HFF-Myc (cell line): ENCODE data around the gene WDR5.
"Not testable (repeated sequence)": the region's sequence is repeated elsewhere in the genome, so short reads cannot be mapped to it uniquely, and the experiment has no call there.

Source experiments
- DNase-seq: peaks from one replicate; pipeline ENCODE4 v3.0.0-alpha.2; 2011; ENCODE audit warnings: low read depth; ENCODE audit errors: extremely low read depth
- H3K4me3 ChIP-seq: replicated peaks from 2 replicates; pipeline ENCODE4 v1.5.1; 2011; ENCODE audit warnings: low read depth, mild to moderate bottlenecking, control low read depth, low read length
- TF ChIP-seq, protein P1 (sequence below): IDR thresholded peaks from 2 replicates; pipeline ENCODE4 v1.5.1; 2012; ENCODE audit warnings: mild to moderate bottlenecking, low read depth, low read length, control low read depth; ENCODE audit errors: missing control alignments

The WDR5 gene

DNA sequence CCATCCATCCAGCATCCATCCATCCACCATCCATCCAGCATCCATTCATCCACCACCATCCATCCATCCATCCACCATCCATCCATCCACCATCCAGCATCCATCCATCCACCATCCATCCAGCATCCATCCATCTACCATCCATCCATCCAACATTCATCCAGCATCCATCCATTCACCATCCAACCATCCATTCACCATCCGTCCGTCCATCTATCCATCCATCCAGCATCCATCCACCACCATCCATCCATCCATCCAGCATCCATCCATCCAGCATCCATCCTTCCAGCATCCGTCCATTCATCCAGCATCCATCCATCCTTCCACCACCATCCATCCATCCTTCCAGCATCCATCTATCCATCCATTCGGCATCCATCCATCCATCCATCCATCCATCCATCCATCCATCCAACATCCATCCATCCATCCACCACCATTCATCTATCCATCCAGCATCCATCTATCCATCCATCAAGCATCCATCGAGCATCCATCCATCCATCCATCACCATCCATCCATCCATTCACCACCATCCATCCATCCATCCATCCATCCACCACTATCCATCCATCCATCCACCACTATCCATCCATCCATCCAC, 32.4 kb upstream of the WDR5 start:
- DNase-seq = no peak
- TF ChIP-seq, protein P1, sequence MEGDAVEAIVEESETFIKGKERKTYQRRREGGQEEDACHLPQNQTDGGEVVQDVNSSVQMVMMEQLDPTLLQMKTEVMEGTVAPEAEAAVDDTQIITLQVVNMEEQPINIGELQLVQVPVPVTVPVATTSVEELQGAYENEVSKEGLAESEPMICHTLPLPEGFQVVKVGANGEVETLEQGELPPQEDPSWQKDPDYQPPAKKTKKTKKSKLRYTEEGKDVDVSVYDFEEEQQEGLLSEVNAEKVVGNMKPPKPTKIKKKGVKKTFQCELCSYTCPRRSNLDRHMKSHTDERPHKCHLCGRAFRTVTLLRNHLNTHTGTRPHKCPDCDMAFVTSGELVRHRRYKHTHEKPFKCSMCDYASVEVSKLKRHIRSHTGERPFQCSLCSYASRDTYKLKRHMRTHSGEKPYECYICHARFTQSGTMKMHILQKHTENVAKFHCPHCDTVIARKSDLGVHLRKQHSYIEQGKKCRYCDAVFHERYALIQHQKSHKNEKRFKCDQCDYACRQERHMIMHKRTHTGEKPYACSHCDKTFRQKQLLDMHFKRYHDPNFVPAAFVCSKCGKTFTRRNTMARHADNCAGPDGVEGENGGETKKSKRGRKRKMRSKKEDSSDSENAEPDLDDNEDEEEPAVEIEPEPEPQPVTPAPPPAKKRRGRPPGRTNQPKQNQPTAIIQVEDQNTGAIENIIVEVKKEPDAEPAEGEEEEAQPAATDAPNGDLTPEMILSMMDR = no peak
- H3K4me3 ChIP-seq = no peak overlapping the region

DNA sequence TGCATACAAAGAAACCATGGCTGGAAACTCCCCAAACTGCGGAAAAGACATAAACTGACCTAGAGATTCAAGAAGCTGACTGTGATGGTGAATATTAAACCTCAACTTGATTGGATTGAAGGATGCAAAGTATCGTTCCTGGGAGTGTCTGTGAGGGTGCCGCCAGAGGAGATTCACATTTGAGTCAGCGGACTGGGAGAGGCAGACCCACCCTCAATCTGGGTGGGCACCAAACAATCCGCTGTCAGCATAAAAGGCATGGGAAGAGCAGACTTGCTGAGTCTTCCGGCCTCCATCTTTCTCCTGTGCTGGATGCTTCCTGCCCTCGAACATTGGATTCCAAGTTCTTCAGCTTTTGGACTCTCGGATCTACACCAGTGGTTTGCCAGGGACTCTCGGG, 24.8 kb upstream of the WDR5 start:
- no peak overlapping the region for H3K4me3 ChIP-seq
- TF ChIP-seq, protein P1 = no peak
- no peak for DNase-seq

DNA sequence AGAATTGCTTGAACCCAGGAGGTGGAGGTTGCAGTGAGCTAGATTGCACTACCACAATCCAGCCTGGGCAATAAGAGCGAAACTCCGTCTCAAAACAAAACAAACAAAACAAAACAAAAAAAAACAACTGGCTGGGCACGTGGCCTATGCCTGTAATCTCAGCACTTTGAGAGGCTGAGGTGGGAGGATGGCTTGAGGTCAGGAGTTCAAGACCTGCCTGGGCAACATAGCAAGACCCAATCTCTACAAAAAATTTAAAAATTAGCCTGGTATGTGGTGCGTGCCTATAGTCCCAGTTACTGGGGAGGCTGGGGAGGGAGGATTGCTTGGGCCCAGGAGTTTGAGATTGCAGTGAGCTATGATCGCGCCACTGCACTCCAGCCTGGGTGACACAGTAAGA, 23.3 kb upstream of the WDR5 start:
- DNase-seq = no peak
- TF ChIP-seq, protein P1 = no peak
- no peak overlapping the region for H3K4me3 ChIP-seq

DNA sequence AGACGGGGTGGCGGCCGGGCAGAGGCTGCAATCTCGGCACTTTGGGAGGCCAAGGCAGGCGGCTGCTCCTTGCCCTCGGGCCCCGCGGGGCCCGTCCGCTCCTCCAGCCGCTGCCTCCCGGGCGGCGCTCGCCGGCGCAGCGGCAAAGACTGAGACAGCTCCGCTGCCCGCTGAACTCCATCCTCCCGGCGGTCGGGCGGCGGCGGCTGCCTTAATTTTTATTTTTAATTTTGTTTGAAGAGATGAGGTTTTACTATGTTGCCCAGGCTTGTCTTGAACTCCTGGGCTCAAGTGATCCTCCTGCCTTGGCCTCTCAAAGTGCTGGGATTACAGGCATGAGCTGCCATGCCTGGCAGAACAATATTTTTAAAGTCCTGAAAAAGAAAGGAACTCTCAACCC, 16.9 kb upstream of the WDR5 start:
- H3K4me3 ChIP-seq, DNase-seq: not testable (repeated sequence)

DNA sequence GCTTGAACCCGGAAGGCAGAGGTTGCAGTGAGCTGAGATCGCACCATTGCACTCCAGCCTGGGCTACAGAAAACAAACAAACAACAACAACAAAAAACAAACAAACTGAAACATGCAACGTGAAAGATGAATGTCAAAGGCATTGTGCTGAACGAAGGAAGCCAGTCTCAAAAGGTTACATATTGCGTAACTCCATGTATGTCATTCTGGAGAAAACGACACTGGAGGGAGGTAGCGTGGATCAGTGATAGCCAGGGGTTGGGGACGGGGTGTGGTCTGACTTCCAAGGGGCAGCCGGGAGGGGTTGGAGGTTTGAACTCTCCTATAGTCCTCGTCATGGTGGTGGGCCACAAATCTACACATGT, 12.1 kb upstream of the WDR5 start:
- no peak overlapping the region for H3K4me3 ChIP-seq
- TF ChIP-seq, protein P1 = no peak
- no peak for DNase-seq

DNA sequence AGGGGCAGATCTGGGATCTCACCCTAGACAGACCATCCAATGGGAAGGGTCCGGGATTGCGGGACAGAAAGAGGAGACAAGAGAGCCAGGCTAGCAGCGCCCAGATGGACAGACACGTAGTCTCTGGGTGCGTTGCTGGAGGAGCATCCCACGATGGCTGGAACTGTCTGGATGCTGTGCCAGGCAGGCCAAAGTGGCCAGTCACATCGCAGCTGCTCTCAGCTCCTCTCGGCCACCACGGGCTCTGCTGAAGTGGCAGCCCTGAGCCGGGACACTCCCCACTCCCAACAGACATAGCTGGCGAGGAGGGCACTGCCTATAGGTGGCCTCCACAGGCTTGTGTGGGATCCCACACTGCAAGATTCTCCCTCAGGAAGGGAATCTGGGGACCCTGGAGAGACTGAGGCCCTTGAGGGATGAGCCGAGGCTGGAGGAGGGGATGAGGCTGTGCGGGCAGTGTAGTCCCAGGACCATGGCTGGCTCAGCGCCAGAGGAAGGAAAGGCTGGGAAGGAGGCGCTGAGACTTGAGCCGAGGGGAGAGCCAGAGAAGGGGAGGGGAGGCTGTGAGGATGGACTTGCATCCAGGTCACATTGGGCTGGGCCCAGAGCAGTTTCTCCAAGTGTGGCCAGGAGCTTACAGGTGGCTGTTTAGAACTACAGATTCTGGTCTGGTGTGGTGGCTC, 10.3 kb upstream of the WDR5 start:
- no peak for DNase-seq
- TF ChIP-seq, protein P1 = no peak
- H3K4me3 ChIP-seq = no peak overlapping the region

DNA sequence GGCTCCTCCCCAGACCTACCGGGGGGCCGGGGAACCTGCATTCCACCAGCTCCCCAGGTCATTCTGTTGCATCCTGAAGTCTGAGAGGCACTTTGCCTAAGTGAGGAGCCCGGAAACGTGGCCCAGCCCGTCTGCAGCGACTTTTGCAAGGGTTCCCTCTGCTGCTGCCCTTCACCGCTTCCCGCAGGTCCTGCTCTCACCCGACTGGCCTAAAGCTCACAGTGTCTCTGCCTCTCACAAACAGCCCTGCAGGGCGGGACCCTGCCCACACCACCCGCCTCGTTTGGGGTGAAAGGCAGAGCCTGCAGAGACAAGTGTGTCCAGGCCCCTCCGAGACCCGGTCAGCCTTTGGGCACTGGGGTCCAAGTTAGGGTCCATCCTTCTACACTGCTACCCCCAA, 9.5 kb upstream of the WDR5 start:
- no peak overlapping the region for H3K4me3 ChIP-seq
- DNase-seq = no peak

More for the DNA sequence above, 9.5 kb upstream of the WDR5 start:
- TF ChIP-seq, protein P1 = no peak
